ENCODE measurements around the gene CCBE1. TPM values are rescaled to one million over a fixed set of nuclear protein-coding genes. Genes with fewer than 3 reads are reported as not detected.
A peak's percentile ranks its signal among the peaks of the same experiment; 100 is the strongest.

CCBE1 gene
- total and polyA plus RNA-seq, 12 donors: 0.24 to 10.3 (median 1.3) TPM

DNA sequence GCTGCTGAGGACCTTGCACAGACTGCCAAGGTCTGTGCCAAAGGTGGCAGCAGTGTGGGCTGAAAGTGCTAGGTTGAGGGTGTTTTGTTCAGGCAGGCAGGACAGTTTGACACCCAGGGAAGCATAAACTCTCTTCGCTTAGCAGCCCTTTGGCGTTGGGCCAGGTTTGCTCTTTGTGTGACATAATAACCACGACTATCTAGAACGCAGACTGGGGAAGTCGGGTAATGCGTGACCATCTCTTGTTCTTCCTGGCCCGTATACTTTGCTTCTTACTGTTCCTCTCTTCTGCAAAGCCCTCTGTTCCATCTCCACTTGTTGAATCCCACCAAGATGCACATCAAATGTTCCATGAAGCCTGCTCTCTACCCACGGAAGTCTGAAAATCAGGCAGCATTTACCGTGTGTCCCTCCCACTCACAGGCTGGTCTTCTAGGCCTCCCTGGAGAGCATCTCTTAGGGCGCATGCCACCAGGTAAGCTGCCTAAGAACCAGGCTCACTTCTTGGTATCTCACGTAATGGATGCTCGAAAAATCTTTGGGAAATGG, 241.4 kb downstream of the CCBE1 start:
- H3K9me3 ChIP-seq: no peaks in the 10 kb centered on the region
- H3K27ac ChIP-seq: no peak overlapping the region
- WGBS, 2 donors: 69 to 72% methylated on average over 12 of the region's 12 CpGs
- peak in 2 of 8 donors; percentile 48 to 72 for ATAC-seq
- peaks cover 0 to 10% (median 0%) of the 10 kb centered on the region in 7 donors for H3K27me3 ChIP-seq
- TF ChIP-seq, protein P1, sequence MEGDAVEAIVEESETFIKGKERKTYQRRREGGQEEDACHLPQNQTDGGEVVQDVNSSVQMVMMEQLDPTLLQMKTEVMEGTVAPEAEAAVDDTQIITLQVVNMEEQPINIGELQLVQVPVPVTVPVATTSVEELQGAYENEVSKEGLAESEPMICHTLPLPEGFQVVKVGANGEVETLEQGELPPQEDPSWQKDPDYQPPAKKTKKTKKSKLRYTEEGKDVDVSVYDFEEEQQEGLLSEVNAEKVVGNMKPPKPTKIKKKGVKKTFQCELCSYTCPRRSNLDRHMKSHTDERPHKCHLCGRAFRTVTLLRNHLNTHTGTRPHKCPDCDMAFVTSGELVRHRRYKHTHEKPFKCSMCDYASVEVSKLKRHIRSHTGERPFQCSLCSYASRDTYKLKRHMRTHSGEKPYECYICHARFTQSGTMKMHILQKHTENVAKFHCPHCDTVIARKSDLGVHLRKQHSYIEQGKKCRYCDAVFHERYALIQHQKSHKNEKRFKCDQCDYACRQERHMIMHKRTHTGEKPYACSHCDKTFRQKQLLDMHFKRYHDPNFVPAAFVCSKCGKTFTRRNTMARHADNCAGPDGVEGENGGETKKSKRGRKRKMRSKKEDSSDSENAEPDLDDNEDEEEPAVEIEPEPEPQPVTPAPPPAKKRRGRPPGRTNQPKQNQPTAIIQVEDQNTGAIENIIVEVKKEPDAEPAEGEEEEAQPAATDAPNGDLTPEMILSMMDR (IDR thresholded peaks at IDR 0.05): no peak
- intact Hi-C loops (cut with DNase I): loop anchor here in 7 of 10 donors (5.0 to 10.0 kb wide), 5 partner anchors 171 to 366 kb away; partner anchors contain the start of gene CCBE1 (in 2 of the 7)
- H3K4me3 ChIP-seq: no peak overlapping the region
- peaks cover 0 to 23% (median 7%) of the 10 kb centered on the region in 9 donors for H3K4me1 ChIP-seq
- DNase-seq: peak in 1 of 2 donors; percentile 40
- H3K36me3 ChIP-seq: no peaks in the 10 kb centered on the region

GRCh38 chr18:59454909-59455727, 242.1 kb downstream of the CCBE1 start:
- no peak overlapping the region for H3K4me3 ChIP-seq
- no peaks in the 10 kb centered on the region for H3K36me3 ChIP-seq
- 34 to 35% methylated on average over 13 of the region's 13 CpGs for WGBS, 2 donors
- H3K27me3 ChIP-seq: peaks cover 0 to 10% (median 0%) of the 10 kb centered on the region in 7 donors
- peak; percentile 31 to 52 for DNase-seq
- peak in 7 of 8 donors; percentile 19 to 81 (median 64) for ATAC-seq
- H3K9me3 ChIP-seq: no peaks in the 10 kb centered on the region
- TF ChIP-seq, protein P1 (IDR thresholded peaks at IDR 0.05): no peak
- peaks cover 0 to 21% (median 7%) of the 10 kb centered on the region in 9 donors for H3K4me1 ChIP-seq
- intact Hi-C loops (cut with DNase I): loop anchor here in 7 of 10 donors (5.0 to 10.0 kb wide), 5 partner anchors 172 to 367 kb away; partner anchors contain the start of gene CCBE1 (in 2 of the 7)
- H3K27ac ChIP-seq: no peak overlapping the region

DNA sequence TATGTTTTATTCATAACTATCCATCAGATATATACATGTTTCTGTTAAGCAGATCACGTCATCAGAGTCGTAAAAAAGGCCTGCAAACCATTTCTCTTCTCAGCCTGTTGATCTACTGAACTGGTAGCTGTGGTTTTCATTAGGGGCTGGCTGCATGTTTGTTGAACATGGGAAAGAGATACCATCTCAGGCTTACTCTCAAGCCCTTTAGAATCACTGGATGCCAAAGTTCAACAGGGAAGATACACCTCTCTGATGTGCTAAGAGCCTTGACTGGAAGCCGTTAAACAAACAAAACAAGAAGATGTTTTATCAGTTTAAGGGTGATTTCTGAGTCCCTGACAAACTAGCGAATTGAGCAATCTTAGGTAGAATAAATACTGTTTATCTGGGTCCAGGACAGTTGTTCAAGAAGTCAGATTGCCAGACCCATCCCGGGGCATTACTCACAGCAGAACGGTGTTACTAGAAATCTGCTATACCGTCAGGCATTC, 243.7 kb downstream of the CCBE1 start:
- Histone ChIP-seq H3K27ac (no peak overlapping the region), H3K4me1 (peaks cover 0 to 14% (median 5%) of the 10 kb centered on the region in 9 donors), H3K27me3 (peaks cover 0 to 10% (median 0%) of the 10 kb centered on the region in 7 donors), H3K9me3 (no peaks in the 10 kb centered on the region), H3K36me3 (no peaks in the 10 kb centered on the region), H3K4me3 (no peak overlapping the region)
- no peak for DNase-seq
- no peak for ATAC-seq
- intact Hi-C loops (cut with DNase I): loop anchor here in 3 of 10 donors (10.0 kb wide), 2 partner anchors 181 to 241 kb away; partner anchors contain the start of gene CCBE1 (in 1 of the 3)
- TF ChIP-seq, protein P1 (IDR thresholded peaks at IDR 0.05): no peak
- WGBS, 2 donors: 78 to 79% methylated on average over 7 of the region's 7 CpGs

DNA sequence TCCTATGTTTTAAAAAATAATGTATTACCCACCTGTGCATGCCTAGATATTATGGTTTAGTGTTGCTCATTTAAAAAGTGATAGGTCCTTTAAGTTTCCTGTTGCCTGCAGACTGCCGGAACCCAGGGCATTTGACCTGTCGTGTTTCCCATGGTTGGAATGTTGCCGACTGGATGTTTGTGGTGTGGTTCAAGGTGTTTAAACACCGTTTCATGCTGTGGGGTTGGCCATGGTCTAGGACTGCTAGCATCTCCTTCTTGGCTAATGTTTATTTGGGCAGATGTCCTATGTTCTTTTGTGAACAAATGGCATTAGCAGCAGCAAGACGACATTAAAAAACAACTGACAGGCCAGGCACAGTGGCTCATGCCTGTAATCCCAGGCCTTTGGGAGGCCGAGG, 245.3 kb downstream of the CCBE1 start:
- DNase-seq: no peak
- peaks cover 0 to 14% (median 5%) of the 10 kb centered on the region in 9 donors for H3K4me1 ChIP-seq
- no peaks in the 10 kb centered on the region for H3K36me3 ChIP-seq
- no peak for ATAC-seq
- peaks cover 0 to 10% (median 0%) of the 10 kb centered on the region in 7 donors for H3K27me3 ChIP-seq
- H3K4me3 ChIP-seq: no peak overlapping the region
- no peak overlapping the region for H3K27ac ChIP-seq
- intact Hi-C loops (cut with DNase I): loop anchor here in 3 of 10 donors (10.0 kb wide), 2 partner anchors 183 to 243 kb away; partner anchors contain the start of gene CCBE1 (in 1 of the 3)
- 77 to 79% methylated on average over 6 of the region's 6 CpGs for WGBS, 2 donors
- TF ChIP-seq, protein P1 (IDR thresholded peaks at IDR 0.05): no peak
- H3K9me3 ChIP-seq: no peaks in the 10 kb centered on the region
